Measurements from ENCODE around the gene DSC1.

DNA sequence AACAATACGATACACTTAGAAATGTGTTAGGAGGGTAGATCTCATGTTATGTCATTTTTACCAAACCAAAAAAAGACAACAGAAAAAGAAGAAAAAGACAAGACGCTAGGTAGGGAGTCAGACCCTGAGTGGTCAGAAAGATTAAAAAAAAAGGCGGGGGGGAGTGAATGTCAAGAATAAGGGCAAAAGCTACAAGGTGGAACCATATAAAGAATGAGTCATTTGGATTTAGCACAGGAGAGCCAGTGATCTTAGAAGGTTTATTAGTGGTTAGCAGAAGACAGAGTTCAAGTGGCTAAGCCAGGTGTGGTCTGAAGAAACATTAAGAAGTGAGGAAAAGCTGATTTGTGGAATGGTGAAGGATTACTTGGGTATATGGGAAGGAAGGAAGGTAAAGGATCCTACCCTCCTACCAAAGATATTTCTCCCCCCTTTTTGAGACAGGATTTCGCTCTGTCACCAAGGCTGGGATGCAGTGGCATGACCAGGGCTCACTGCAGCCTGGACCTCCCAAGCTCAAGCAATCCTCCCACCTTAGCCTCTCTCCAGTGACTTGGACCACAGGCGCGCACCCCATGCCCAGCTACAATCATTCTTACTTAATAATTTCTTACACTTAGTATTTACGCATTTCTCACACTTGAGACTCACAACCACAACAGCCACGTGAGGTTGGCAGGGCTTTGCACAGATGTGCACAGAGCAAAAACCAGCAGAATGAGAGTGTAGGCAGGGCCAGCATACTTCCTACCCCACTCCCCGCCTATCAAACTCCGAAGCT, 63.0 kb downstream of the DSC1 start:
- TF ChIP-seq CTCF (IDR thresholded peaks at IDR 0.05): no peak
- TF ChIP-seq POLR2A (IDR thresholded peaks at IDR 0.05): no peak
- TF ChIP-seq EP300 (IDR thresholded peaks at IDR 0.05): no peak

All from stomach (tissue), 4 donors.